K562 (cell line): ENCODE data around the gene ATP6V1F. TPM values are rescaled to one million over a fixed set of nuclear protein-coding genes. Genes with fewer than 3 reads are reported as not detected.

Experiments
- ASH1L ChIP-seq: fragments of 450-650 bp; IDR thresholded peaks from 2 replicates; pipeline ENCODE4 v1.6.1; 2018; ENCODE audit warnings: borderline replicate concordance, mild to moderate bottlenecking, low read depth; ENCODE audit not compliant: partially characterized antibody
- BCOR ChIP-seq: fragments of 450-650 bp; IDR thresholded peaks from 2 replicates; pipeline ENCODE4 v1.6.1; 2016
- ETV6 ChIP-seq, 3 experiments: fragments of 150-350 bp in 1 of 3; sonication (generic) in 1 of 3; formaldehyde crosslinking in 1 of 3; IDR thresholded peaks; 2 replicates each; pipeline versions ENCODE4 v1.6.1 to v1.8.0; 2014 to 2022; ENCODE audit warnings: borderline replicate concordance in 2 of 3, low read depth in 2 of 3, antibody characterized with exemption in 1 of 3, low read length in 1 of 3, mild to moderate bottlenecking in 1 of 3, missing genetic modification reagents in 1 of 3
- HLTF ChIP-seq: fragments of 450-650 bp; IDR thresholded peaks from 2 replicates; pipeline ENCODE4 v1.6.1; 2016
- PHF21A ChIP-seq: fragments of 450-650 bp; IDR thresholded peaks from 2 replicates; pipeline ENCODE4 v1.6.1; 2017; ENCODE audit warnings: low read depth, borderline replicate concordance
- SRSF9 ChIP-seq: fragments of 200-400 bp; formaldehyde crosslinking; IDR thresholded peaks from 2 replicates; pipeline ENCODE4 v1.6.1; 2017; ENCODE audit warnings: low read depth, low read length, borderline replicate concordance
- TRIM24 ChIP-seq, 2 experiments: fragments of 450-650 bp; IDR thresholded peaks; 2 replicates each; pipeline ENCODE4 v1.6.1; 2016
- U2AF1 ChIP-seq: fragments of 200-400 bp; formaldehyde crosslinking; optimal IDR thresholded peaks from 2 replicates; pipeline ENCODE3; 2017; ENCODE audit warnings: mild to moderate bottlenecking, low read depth, low read length, moderate library complexity
- ZNF253 ChIP-seq: fragments of 250-450 bp; sonication (Bioruptor Pico); conservative IDR thresholded peaks from 2 replicates; pipeline ENCODE4 v1.6.1; 2021; ENCODE audit warnings: mild to moderate bottlenecking
- polyA plus RNA-seq, 8 experiments: library from polyadenylated mRNA; depleted of rRNA in 4 of 8; stranded (reverse) in 5 of 8; unstranded in 3 of 8; fragments of >200 nt; fragmentation: Nextera tagmentation in 2 of 8; fragmentation: Illumina TruSeq in 1 of 8; extraction: Ambion mirVana in 2 of 8; extraction: Trizol in 1 of 8; gene quantifications; 2 replicates each; pipeline versions ENCODE4 v1.2.1 to v1.2.3, GENCODE V29; 2011 to 2014; ENCODE audit warnings: inconsistent platforms in 1 of 8, missing spikeins in 1 of 8
- total RNA-seq, 7 experiments: library from RNA; depleted of rRNA in 6 of 7; stranded (reverse); fragments of >200 nt in 6 of 7; fragmentation: Illumina TruSeq in 2 of 7; extraction: Trizol in 2 of 7; gene quantifications; 2 replicates each; pipeline versions ENCODE4 v1.2.1 to v1.2.3, GENCODE V29; 2011 to 2021; ENCODE audit warnings: low replicate concordance in 1 of 7
- TF ChIP-seq, protein P1 (sequence below): fragments of 450-650 bp; conservative IDR thresholded peaks from 2 replicates; pipeline ENCODE4 v1.6.1; 2016; ENCODE audit warnings: missing genetic modification characterization, low read depth, mild to moderate bottlenecking, control low read depth, missing compliant biosample characterization
- TF ChIP-seq, protein P2 (sequence below): fragments of 250-450 bp; sonication (Bioruptor Pico); IDR thresholded peaks from 2 replicates; pipeline ENCODE4 v1.4.0; 2020; ENCODE audit warnings: mild to moderate bottlenecking, moderate library complexity

Gene ATP6V1F
- total and polyA plus RNA-seq, 9 of the 15 experiments (the other 6 are each of a cell fraction or from before 2014, with no cell fraction given): 206 to 1,123 (median 542) TPM

DNA sequence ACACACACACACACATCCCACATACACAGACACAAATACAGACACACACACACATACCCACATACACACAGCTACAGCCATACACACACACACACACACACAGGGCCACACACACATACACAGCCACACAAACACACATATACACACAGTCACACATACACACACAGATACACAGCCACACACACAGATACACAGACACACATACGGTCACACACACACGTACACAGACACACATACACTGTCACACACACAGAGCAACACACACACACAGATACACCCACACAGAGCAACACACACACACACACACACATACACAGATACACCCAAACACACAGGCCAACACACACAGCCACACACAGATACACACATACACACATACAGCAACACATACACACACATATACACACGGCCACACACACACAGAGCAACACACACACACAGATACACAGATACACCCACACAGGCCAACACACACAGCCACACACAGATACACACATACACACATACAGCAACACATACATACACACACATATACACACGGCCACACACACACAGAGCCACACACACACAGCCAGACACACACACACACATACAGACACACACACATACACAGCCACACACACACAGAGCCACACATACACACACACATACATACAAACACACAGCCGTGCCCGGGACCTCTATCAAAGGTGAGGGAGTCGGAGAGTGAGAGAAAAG lies 25.5 kb downstream of the ATP6V1F start (continued):
- no peak for TF ChIP-seq ETV6 (IDR thresholded peaks at IDR 0.05; ENCODE audit: borderline replicate concordance in 1 of 2, low read depth in 2 of 2, low read length in 1 of 2)
- no peak for TF ChIP-seq ETV6 (CRISPR knock-in tag; IDR thresholded peaks at IDR 0.05; ENCODE audit: borderline replicate concordance)
- TF ChIP-seq, protein P1, sequence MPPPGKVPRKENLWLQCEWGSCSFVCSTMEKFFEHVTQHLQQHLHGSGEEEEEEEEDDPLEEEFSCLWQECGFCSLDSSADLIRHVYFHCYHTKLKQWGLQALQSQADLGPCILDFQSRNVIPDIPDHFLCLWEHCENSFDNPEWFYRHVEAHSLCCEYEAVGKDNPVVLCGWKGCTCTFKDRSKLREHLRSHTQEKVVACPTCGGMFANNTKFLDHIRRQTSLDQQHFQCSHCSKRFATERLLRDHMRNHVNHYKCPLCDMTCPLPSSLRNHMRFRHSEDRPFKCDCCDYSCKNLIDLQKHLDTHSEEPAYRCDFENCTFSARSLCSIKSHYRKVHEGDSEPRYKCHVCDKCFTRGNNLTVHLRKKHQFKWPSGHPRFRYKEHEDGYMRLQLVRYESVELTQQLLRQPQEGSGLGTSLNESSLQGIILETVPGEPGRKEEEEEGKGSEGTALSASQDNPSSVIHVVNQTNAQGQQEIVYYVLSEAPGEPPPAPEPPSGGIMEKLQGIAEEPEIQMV (tag): no peak
- TF ChIP-seq, protein P2, sequence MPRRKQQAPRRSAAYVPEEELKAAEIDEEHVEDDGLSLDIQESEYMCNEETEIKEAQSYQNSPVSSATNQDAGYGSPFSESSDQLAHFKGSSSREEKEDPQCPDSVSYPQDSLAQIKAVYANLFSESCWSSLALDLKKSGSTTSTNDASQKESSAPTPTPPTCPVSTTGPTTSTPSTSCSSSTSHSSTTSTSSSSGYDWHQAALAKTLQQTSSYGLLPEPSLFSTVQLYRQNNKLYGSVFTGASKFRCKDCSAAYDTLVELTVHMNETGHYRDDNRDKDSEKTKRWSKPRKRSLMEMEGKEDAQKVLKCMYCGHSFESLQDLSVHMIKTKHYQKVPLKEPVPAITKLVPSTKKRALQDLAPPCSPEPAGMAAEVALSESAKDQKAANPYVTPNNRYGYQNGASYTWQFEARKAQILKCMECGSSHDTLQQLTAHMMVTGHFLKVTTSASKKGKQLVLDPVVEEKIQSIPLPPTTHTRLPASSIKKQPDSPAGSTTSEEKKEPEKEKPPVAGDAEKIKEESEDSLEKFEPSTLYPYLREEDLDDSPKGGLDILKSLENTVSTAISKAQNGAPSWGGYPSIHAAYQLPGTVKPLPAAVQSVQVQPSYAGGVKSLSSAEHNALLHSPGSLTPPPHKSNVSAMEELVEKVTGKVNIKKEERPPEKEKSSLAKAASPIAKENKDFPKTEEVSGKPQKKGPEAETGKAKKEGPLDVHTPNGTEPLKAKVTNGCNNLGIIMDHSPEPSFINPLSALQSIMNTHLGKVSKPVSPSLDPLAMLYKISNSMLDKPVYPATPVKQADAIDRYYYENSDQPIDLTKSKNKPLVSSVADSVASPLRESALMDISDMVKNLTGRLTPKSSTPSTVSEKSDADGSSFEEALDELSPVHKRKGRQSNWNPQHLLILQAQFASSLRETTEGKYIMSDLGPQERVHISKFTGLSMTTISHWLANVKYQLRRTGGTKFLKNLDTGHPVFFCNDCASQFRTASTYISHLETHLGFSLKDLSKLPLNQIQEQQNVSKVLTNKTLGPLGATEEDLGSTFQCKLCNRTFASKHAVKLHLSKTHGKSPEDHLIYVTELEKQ (CRISPR knock-in tag): no peak
- no peak for TF ChIP-seq ZNF253 (CRISPR knock-in tag)
- no peak for TF ChIP-seq SRSF9
- TF ChIP-seq ASH1L: peak; percentile 9
- 0 out of 2 replicates have a peak, but pooled peaks have one; percentile 56 for TF ChIP-seq PHF21A
- TF ChIP-seq BCOR: 0 out of 2 replicates have a peak, but pooled peaks have one; percentile 23
- TF ChIP-seq U2AF1: no peak
- TF ChIP-seq TRIM24 (IDR thresholded peaks at IDR 0.05): 0 out of 4 replicates have a peak, but pooled peaks of 1 of the 2 experiments have one; percentile 6
- TF ChIP-seq HLTF: 0 out of 2 replicates have a peak, but pooled peaks have one; percentile 11
